D721Med (cell line): Measurements from ENCODE around the gene TNFRSF13B.

Experiments used
- DNase-seq: peaks from one replicate; pipeline ENCODE4 v3.0.0; 2011; ENCODE audit warnings: low spot score; ENCODE audit not compliant: insufficient read length
- FAIRE-seq: peaks from 2 replicates; lab custom pipeline; 2011; peaks lifted over from hg19 to GRCh38; lab: Jason Lieb, UNC
- TF ChIP-seq, protein P1 (sequence below): IDR thresholded peaks from 2 replicates; pipeline ENCODE4 v1.5.1; 2012; ENCODE audit warnings: mild to moderate bottlenecking, control low read depth; ENCODE audit not compliant: insufficient read depth; ENCODE audit errors: missing control alignments

TNFRSF13B gene

DNA sequence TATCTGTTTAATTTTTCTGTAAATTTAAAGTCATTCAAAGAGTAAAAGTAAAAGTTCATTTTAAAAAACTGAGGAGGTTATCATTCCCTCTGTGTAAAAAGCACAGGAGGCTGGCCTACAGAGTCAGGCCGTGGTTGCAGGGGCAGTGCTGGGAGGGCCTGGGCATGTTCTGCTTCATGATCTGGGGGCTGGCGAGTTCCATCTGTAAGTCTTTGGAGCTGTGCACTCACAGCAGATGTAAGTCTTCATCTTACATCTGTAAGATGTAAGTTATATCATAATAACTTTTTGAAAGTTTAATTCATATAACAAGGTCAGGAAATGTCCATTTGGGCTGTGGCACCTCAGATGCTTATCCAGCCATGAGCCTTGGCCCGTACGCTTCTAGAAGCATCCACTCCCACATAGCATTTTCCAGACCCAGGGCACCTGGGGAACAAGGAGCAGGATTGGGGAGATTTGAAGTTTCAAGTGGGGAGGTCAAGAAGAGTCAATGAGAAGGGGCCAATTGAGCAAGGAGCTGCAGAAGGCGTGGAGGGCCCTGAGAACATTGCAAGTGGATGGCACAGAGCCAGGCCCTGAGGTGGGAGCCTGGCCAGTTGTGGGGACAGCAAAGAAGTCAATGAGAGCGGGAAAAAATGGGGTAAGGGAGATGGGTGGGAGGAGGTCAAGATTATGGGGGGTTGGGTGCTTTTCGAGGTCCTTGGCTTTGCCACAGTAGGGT is 54.1 kb downstream of the TNFRSF13B start:
- FAIRE-seq: no peak
- DNase-seq: no peak
- TF ChIP-seq, protein P1, sequence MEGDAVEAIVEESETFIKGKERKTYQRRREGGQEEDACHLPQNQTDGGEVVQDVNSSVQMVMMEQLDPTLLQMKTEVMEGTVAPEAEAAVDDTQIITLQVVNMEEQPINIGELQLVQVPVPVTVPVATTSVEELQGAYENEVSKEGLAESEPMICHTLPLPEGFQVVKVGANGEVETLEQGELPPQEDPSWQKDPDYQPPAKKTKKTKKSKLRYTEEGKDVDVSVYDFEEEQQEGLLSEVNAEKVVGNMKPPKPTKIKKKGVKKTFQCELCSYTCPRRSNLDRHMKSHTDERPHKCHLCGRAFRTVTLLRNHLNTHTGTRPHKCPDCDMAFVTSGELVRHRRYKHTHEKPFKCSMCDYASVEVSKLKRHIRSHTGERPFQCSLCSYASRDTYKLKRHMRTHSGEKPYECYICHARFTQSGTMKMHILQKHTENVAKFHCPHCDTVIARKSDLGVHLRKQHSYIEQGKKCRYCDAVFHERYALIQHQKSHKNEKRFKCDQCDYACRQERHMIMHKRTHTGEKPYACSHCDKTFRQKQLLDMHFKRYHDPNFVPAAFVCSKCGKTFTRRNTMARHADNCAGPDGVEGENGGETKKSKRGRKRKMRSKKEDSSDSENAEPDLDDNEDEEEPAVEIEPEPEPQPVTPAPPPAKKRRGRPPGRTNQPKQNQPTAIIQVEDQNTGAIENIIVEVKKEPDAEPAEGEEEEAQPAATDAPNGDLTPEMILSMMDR: no peak

DNA sequence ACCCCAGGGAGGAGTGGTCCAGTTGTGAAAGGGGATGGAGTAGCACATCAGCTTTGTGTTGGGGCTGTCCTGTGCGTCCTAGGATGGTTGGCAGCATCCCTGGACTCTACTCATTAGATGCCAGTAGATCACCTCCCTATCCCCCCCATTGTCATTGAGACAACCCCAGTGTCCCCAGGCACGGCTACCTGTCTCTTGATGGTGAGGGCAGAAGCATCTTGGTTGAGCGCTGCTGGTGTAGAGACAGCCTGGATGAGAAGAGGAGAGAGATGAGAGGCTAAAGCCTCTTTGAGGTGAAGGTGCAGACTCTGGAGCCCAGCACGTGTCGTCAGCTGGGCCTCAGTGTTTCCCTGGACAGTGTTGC is 55.4 kb downstream of the TNFRSF13B start:
- no peak for DNase-seq
- FAIRE-seq: no peak
- TF ChIP-seq, protein P1: no peak

DNA sequence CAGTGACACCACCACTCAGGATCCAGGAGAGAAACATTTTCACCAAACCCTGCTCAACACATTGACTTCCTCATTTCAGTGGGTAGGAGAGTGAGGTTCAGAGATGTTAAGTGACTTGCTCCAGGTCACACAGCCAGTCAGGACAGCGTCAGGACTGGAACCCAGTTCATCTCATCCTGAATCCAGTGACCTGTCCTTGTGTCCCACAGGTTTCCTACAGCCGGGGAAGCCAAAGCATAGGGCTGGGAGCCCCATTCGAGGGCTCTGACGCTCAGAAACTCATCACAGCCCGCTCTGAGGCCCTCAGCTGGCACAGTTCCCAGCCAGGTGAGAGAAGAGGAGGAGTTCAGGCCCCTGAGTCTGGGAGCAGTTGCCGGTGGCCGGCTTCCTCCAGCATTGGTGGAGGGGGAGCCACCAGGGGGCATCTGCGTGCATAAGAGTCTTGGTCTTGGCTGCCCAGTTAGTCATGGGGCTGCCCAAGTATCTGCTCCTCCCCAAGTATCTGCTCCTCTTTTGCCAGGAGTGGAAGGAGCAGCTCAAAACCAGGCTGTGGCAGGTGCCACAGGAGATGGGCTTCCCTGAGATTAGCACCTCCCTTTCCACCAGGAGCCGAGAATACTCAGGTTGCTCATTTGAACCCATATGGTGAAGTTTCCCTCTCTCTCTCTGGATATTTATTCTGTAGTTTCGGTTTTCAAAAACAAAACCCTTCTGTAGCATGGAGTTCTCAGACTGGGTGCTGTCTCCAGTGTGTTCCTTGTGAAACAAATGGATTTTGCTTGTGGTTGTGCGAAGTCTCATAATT is 56.0 kb downstream of the TNFRSF13B start:
- FAIRE-seq (no peak), DNase-seq (no peak)
- TF ChIP-seq, protein P1: peak; percentile 16

DNA sequence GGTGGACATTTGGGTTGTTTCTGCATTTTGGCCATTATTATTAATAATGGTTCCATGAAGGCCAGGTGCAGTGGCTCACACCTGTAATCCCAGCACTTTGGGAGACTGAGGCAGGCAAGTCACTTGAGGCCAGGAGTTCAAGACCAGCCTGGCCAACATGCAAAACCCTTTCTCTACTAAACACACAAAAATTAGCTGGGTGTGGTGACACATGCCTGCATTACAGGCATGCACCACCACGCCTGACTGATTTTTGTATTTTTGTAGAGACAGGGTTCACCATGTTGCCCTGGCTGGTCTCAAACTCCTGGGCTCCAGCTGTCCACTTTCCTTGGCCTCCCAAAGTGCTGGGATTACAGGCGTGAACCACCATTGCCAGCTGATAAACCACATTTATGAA is 58.5 kb downstream of the TNFRSF13B start:
- TF ChIP-seq, protein P1: no peak
- no peak for DNase-seq
- FAIRE-seq: no peak

DNA sequence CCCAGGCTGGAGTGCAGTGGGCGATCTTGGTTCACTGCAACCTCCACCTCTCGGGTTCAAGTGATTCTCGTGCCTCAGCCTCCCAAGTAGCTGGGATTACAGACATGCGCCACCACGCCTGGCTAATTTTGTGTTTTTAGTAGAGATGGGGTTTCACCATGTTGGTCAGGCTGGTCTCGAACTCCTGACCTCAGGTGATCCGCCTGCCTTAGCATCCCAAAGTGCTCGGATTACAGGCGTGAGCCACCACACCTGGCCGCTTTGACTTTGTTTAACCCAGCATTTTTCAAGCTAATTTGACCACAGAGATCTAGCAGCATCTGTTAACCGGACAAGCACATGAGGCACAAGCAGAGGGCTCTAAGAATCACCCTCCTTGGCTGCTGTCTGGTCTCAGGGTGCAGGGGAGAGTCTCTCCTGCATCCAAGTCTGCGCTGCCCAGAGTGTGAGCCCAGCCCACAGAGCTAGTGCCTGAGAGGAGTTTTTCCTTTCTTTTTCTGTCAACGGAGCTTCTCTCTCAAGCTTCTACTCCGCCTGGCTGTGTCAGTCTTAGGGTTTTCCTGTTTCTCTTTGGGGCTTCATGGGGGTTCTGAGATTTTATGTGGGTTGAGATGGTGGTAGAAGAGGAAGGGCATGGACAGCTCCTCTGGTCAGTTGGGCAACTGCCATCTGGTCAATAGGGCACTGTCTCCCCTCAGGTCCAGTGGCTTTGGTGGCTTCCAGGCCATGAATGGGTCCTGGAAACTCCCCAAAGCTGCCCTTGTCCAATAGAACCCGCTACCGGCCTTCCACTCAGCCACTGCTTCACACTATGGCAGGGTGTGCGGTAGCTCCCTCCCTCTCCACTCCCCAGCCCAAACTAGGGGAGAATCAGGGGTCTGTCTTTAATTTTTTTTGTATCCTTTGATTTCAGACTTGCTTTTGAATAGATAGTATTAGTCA is 59.6 kb downstream of the TNFRSF13B start:
- DNase-seq (no peak), FAIRE-seq (no peak)
- TF ChIP-seq, protein P1: no peak

DNA sequence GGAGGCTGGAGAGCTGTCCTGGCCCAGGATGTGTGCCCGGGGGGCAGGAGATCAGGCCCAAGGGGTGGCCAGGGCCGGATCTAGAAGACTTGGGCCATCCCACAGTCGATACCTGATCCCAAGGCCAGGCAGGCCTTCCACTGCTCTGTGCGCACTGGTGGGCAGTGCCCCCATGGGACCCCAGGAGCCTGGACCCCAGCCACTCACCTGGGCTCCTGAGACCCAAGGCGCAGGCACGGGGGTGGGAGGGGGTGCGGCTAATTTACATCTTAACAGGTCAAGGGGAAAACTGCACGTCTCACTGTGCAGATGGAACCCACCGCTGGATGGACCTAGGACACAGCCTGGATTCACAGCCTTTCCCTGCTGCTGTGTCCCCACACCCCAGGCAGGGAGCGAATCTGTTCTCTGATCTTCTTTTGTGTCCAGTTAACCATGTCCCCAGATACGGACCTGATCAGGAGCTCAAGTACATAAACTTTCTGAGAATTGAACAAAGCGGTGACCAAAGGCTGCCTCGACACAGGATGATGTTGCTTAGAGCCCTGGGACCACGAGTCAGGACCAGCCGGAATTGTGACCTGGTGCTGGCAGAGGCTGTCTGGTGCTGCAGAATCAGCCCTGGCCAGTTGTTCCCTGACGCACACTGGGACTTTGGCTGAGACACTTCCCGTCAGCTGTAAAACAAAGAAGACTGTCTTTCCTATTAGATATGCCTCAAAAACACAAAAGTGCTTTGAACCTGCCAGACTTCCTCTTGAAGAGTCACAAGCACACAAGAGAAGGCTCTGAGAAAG is 60.6 kb downstream of the TNFRSF13B start:
- TF ChIP-seq, protein P1: no peak
- FAIRE-seq (no peak), DNase-seq (no peak)
